Fibroblast of mammary gland (primary cell): Measurements from ENCODE around the gene PNPLA8.
"Not testable (repeated sequence)": the region's sequence is repeated elsewhere in the genome, so short reads cannot be mapped to it uniquely, and the experiment has no call there.

ENCODE experiments used
- DNase-seq: peaks from one replicate; pipeline ENCODE4 v3.0.0-alpha.2; 2010; ENCODE audit warnings: low read depth
- H3K4me3 ChIP-seq: 2 replicates; pipeline ENCODE4 v1.5.1; 2011; ENCODE audit warnings: low read depth, mild to moderate bottlenecking, low read length, moderate library complexity; ENCODE audit not compliant: control insufficient read depth
- TF ChIP-seq, protein P1 (sequence below): conservative IDR thresholded peaks from 2 replicates; pipeline ENCODE4 v1.5.1; 2011; ENCODE audit warnings: low read depth, low read length, inconsistent platforms; ENCODE audit not compliant: control insufficient read depth, insufficient read depth

The PNPLA8 gene

DNA sequence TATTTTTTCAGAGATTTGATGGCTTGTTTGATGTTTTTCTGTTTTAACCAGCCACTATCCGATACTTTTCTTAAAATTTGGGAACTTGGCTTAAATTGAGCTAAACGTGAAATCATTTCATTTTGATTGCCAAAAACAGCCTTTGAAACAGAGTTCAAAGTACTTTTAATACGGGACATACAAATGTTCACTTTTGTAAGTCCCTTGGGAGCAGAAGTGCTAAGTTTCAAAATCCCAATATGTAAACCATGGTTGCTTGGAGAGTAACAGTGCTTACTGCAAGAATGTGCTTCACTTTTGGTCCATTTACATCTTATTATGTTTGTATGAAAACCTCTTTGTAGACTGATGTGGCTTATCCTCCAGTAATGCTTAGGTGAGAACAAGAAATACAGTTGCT, 10.9 kb downstream of the PNPLA8 start:
- H3K4me3 ChIP-seq: no peak overlapping the region
- peak; percentile 33 for DNase-seq
- TF ChIP-seq, protein P1, sequence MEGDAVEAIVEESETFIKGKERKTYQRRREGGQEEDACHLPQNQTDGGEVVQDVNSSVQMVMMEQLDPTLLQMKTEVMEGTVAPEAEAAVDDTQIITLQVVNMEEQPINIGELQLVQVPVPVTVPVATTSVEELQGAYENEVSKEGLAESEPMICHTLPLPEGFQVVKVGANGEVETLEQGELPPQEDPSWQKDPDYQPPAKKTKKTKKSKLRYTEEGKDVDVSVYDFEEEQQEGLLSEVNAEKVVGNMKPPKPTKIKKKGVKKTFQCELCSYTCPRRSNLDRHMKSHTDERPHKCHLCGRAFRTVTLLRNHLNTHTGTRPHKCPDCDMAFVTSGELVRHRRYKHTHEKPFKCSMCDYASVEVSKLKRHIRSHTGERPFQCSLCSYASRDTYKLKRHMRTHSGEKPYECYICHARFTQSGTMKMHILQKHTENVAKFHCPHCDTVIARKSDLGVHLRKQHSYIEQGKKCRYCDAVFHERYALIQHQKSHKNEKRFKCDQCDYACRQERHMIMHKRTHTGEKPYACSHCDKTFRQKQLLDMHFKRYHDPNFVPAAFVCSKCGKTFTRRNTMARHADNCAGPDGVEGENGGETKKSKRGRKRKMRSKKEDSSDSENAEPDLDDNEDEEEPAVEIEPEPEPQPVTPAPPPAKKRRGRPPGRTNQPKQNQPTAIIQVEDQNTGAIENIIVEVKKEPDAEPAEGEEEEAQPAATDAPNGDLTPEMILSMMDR: no peak

DNA sequence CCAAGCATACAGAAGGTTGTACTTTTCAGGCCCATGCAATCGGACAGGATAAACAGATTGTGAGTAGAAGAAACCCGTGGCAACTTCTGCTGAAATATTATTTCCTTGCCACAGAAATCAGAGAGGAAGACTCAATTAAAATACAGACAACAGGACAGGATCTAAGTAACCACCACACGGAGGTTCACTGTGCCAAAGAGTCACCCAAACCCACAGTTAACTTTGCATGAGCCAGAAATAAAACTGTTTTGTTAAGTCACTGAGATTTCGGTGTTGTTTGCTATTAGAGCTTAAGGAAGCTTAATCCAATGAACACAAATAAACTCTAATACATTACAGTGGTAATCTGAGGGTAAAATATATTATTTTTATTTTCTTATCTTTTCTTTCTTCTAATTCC, 14.0 kb downstream of the PNPLA8 start:
- DNase-seq: no peak
- H3K4me3 ChIP-seq: no peak overlapping the region
- TF ChIP-seq, protein P1: no peak

DNA sequence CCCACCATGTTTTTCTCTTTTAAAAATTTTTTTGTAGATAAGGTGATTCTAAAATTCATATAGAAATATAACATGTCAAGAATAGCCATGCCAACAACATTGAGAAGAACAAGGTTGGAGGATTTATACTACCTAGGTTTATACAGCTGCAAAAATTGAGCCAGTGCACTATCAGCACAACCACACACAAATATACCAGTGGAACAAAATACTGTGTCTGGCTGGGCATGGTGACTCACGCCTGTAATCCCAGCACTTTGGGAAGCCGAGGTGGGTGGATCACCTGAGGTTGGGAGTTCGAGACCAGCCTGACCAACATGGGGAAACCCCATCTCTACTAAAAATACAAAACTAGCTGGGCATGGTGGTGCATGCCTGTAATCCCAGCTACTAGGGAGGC, 21.4 kb downstream of the PNPLA8 start:
- DNase-seq, H3K4me3 ChIP-seq: not testable (repeated sequence)

DNA sequence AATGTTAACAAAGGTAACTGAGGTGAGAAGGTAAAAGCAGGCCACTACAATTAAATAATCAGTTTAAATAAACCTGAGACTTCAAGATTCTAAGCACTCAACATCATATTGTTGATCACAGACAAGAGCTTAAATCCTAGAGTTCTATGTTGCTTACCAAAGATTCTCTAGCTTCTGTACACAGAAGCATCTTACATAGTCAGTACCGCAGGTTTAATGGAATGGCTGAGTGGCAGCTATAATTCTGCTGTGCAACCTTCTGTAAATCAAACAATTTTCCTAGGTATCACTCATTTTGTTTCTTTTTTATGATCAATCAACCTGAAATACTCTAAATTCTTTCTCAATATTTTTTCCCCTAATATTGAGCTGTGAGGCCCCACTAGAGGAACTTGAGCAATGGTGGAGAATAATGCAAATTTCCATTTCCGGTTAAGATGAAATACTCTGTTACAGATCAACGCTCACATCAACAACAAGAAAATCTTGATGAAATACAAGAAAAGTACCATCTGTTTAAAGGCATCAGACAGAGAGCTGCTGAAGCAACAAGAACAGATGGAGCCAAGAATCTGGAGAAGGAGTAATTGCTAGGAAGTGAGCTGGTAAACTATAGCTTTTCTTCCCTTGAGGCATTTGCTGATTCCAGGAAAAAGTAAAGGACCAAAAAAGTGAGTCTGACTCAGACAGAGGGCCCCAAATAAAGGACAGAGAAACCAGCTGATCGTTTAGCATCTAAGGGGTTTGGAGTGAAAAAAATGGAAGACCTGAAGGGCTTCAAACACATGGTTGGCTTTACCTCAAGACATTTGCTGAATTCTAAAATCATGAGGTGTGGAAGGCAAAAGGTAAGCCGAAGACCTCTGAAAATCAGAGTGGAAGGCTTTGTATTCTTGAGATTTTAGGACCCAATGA, 22.6 kb downstream of the PNPLA8 start:
- DNase-seq: peak; percentile 26
- TF ChIP-seq, protein P1: no peak
- no peak overlapping the region for H3K4me3 ChIP-seq

DNA sequence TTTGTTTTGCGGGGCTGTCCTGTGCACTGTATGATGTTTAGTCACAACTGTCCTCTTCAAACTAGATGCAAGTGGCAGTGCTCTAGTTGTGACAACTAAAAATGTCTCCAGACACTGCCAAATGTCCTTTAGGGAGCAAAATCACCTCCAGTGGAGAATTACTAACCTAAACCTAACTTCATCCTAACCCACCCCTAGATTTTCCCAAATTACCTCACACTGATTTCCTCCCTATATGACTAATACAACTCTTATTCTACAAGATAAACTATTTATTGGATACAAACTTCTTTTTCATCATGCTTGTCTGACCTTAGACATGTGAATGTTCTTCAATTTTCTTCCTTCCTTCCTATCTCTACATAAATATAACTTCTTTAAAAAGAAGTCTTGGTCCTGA, 26.4 kb downstream of the PNPLA8 start:
- TF ChIP-seq, protein P1: no peak
- no peak overlapping the region for H3K4me3 ChIP-seq
- DNase-seq: no peak

DNA sequence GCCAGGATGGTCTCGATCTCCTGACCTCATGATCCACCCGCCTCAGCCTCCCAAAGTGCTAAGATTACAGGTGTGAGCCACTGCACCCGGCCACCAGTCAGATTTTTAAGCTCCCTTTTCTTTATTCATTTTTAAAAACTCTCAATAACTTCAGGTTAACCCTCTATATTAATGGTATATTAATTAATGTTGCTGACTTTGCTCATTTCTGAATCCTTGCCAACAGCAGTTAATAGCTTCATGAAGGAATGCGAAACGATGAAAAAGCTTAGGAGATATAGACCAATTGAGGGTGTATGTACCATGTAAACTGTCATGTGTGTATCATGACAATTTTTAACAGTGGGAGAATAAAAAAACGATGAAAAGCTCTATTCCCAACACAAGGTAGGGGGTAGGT, 27.5 kb downstream of the PNPLA8 start:
- TF ChIP-seq, protein P1: no peak
- H3K4me3 ChIP-seq: no peak overlapping the region
- no peak for DNase-seq

DNA sequence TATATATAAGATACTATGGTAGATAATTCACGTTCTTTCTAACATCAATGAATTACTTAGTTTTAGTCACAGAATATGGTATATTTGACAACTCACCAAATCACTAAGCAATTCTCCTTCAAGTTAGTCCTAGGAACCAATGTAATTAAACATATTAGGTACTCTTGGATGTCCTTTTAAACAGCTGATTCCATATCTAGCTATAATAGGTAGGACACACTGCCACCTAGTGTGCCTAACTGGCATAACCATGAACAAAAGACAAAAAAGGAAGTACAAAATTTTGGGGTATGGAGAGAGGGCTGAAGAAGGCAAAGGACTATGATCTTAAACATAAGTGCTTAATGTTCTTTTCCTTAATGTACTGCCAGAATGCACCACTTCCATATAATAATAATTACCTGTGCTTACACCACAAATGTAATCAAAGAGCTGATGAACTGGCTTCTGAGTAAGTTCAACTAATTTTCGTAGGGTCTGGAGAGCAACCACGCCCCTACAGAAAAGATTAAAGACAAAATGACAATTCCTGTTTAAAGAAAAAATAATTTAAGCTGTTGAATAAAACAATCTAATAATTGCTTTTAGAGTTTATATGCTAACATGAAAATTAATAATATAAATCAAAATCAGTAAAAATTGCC, 28.7 kb downstream of the PNPLA8 start:
- peak; percentile 61 for DNase-seq
- TF ChIP-seq, protein P1: peak; percentile 90
- no peak overlapping the region for H3K4me3 ChIP-seq
